ENCODE data around the gene PSD4. TPM values are rescaled to one million over a fixed set of nuclear protein-coding genes. Genes with fewer than 3 reads are reported as not detected.
"Not testable (repeated sequence)": the region's sequence is repeated elsewhere in the genome, so short reads cannot be mapped to it uniquely, and the experiment has no call there.

Gene PSD4
- total RNA-seq, 6 donors from 2014 or later: 44.0 to 101 (median 60.4) TPM

- Histone ChIP-seq H3K27ac (no peak overlapping the region), H3K27me3 (no peaks in the 10 kb centered on the region), H3K36me3 (no peaks in the 10 kb centered on the region), H3K4me3 (no peak overlapping the region), H3K4me1 (peaks cover 0 to 12% (median 3%) of the 10 kb centered on the region in 4 donors), H3K9me3 (no peaks in the 10 kb centered on the region)
- TF ChIP-seq CTCF (IDR thresholded peaks at IDR 0.05) (peak in 1 of 6 experiments; percentile 21), POLR2A (IDR thresholded peaks at IDR 0.05) (no peak)
- 87 to 95% methylated on average over 9 of the region's 9 CpGs for WGBS, 2 donors
- ATAC-seq (ENCODE audit: low FRiP score in 2 of 2) (peak in 1 of 2 donors; percentile 56), DNase-seq (no peak)
These were observed 60.1 kb downstream of the PSD4 start for GRCh38 chr2:113233593-113234550.

DNA sequence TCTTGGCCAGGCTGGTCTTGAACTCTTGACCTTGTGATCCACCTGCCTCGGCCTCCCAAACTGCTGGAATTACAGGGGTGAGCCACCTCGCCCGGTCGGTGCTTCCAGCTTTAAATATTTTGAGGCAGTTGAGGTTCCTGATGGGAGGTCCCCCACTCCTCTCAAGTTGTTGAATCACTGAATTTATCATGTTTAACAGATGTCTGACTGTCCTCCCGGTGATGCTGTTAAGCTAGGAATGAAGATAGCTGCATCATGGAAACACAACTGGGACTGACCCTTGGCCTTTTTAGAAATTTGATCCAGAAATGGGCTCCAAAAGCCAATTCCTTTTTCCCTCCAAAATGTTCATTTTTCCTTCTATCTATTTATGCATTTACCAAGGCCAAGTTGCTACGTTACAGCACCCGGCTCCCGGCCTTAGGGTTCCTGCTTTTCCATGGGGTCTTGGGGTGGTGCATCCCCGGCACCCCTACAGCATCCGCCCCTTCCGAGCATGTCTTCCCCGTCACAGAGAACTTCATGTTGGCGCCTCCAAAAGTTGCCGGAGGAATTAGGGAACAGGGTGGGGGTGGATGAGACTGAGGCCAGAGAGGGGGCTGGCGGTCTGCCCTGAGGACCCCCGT is 61.1 kb downstream of the PSD4 start:
- no peak for ATAC-seq (ENCODE audit: low FRiP score in 2 of 2)
- 77 to 94% methylated on average over 16 of the region's 16 CpGs for WGBS, 2 donors
- peak overlapping the region in 3 of 4 donors; percentile 71 to 91 (median 88) for H3K27ac ChIP-seq
- no peaks in the 10 kb centered on the region for H3K9me3 ChIP-seq
- TF ChIP-seq POLR2A (IDR thresholded peaks at IDR 0.05) (no peak), POLR2AphosphoS5 (IDR thresholded peaks at IDR 0.05) (no peak), EP300 (IDR thresholded peaks at IDR 0.05) (no peak), CTCF (IDR thresholded peaks at IDR 0.05) (no peak)
- no peak for DNase-seq
- peak overlapping the region in 3 of 4 donors; percentile 49 to 57 (median 52) for H3K4me3 ChIP-seq
- no peaks in the 10 kb centered on the region for H3K27me3 ChIP-seq
- peaks cover 2 to 21% (median 8%) of the 10 kb centered on the region in 4 donors for H3K4me1 ChIP-seq
- H3K36me3 ChIP-seq: no peaks in the 10 kb centered on the region

DNA sequence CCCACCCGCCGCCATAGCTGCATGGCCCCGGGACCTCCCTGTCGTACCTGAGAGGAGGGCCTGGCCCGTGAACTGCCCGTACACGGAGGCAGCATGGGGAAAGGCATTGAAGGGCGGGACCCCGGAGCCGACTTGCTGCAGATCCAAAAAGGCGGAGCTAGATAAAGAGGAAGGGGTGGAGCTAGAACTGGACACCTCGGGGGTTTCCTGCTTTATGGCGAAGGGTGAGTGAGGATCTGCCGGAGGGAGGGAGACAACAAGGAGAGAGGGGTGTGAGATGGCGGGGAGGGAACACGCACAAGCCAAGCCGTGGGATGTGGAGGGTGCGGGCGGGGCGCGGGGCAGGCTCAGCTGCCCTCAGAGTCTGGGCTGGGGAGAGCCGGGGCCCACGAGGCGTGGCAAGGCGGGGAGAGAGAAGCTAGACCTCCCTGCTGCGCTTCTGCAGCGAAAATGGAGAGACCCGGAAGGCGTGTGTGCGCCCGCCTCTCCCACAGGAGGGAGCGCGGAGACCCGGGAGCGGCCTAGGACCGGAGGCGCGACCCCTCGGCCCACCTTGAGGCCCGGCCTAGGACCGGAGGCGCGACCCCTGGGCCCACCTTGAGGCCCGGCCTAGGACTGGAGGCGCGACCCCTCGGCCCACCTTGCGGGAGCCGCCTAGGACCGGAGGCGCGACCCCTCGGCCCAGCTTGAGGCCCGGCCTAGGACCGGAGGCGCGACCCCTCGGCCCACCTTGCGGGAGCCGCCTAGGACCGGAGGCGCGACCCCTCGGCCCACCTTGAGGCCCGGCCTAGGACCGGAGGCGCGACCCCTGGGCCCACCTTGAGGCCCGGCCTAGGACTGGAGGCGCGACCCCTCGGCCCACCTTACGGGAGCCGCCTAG is 61.8 kb downstream of the PSD4 start:
- H3K27ac ChIP-seq: peak overlapping the region; percentile 48 to 91 (median 80)
- not testable (repeated sequence) for H3K9me3 ChIP-seq, H3K27me3 ChIP-seq, H3K36me3 ChIP-seq
- DNase-seq (peak; percentile 74 to 81), ATAC-seq (ENCODE audit: low FRiP score in 2 of 2) (peak; percentile 32 to 34)
- H3K4me1 ChIP-seq: peaks cover 10 to 29% (median 14%) of the 10 kb centered on the region in 4 donors
- 87 to 88% methylated on average over 27 to 42 of the region's 74 CpGs for WGBS, 2 donors
- H3K4me3 ChIP-seq: peak overlapping the region in 3 of 4 donors; percentile 49 to 57 (median 52)
- TF ChIP-seq POLR2A (IDR thresholded peaks at IDR 0.05): peak in 3 of 4 donors; percentile 26 to 86 (median 38)
- peak in 1 of 2 donors; percentile 51 for TF ChIP-seq POLR2AphosphoS5 (IDR thresholded peaks at IDR 0.05)

DNA sequence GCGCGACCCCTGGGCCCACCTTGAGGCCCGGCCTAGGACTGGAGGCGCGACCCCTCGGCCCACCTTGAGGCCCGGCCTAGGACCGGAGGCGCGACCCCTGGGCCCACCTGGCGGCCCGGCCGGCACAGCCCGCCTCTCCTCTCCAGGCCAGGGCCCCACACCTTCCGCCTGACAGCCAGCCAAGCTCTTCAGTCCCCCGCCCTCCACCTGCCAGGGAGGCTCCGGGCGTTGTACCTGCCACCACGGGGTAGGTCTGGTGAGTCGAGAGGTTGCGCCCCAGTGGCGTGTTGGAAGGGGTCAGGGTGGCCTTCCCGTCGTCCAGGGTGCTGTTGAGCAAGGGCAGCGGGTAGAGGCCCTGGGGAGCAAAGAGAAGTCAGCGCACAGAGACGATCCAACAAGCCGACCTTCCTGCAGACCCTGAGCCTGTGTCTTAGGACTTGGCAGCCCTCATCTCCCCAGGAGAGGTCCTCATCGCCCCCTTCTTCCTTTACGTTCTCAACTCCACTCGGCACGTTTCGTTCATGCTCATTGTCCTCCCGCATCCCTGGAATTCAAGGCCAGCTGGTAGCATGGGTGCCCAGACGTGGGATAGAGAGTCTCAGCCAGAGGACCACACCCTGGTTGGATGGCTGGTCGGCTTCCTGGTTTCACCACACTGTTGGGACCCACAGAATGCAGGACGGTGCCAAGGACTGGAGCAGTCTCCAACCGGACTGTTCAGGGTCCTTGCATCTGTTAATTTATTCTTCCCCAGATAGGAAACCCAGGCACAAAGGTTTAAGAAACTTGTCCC is 62.8 kb downstream of the PSD4 start:
- WGBS, 2 donors: 77 to 95% methylated on average over 13 to 35 of the region's 38 CpGs
- H3K4me1 ChIP-seq: peaks cover 17 to 37% (median 22%) of the 10 kb centered on the region in 4 donors
- no peaks in the 10 kb centered on the region for H3K27me3 ChIP-seq
- peak overlapping the region in 3 of 4 donors; percentile 71 to 91 (median 88) for H3K27ac ChIP-seq
- H3K36me3 ChIP-seq: no peaks in the 10 kb centered on the region
- H3K4me3 ChIP-seq: peak overlapping the region in 3 of 4 donors; percentile 49 to 57 (median 52)
- TF ChIP-seq CTCF (IDR thresholded peaks at IDR 0.05) (no peak), EP300 (IDR thresholded peaks at IDR 0.05) (no peak), POLR2A (IDR thresholded peaks at IDR 0.05) (peak in 1 of 4 donors; percentile 51), POLR2AphosphoS5 (IDR thresholded peaks at IDR 0.05) (peak in 1 of 2 donors; percentile 11)
- ATAC-seq (ENCODE audit: low FRiP score in 2 of 2) (no peak), DNase-seq (peak; percentile 52 to 76)
- H3K9me3 ChIP-seq: no peaks in the 10 kb centered on the region
